OCI-LY7 (cell line): Measurements from ENCODE around the gene PLA2G4B. TPM values are rescaled to one million over a fixed set of nuclear protein-coding genes. Genes with fewer than 3 reads are reported as not detected.

Experiments used
- BruUV-seq: library from RNA; stranded (reverse); fragments of 400-500 nt; replicated peaks from 2 replicates; lab custom pipeline; 2021; lab: Mats Ljungman, UMichigan
- CTCF ChIA-PET: fragments of 300-600 bp; sonication (Branson Sonifier 250); formaldehyde crosslinking; loops from one replicate; lab custom pipeline; 2022; ENCODE audit warnings: antibody characterized with exemption; ENCODE audit not compliant: unreplicated experiment; lab: Charles Lee
- POLR2A ChIA-PET: fragments of 300-600 bp; sonication (Branson Sonifier 250); formaldehyde crosslinking; loops from one replicate; lab custom pipeline; 2022; ENCODE audit warnings: antibody characterized with exemption; lab: Charles Lee
- DNase-seq: peaks from one replicate; pipeline ENCODE4 v3.0.0-alpha.2; 2015; ENCODE audit warnings: low spot score
- H2AFZ ChIP-seq: fragments of 200-600 bp; sonication (generic), shearing (Covaris generic); 2 replicates; pipeline ENCODE4 v1.6.1; 2014; ENCODE audit warnings: mild to moderate bottlenecking, antibody characterized with exemption, low read length, moderate library complexity
- H3K27ac ChIP-seq: fragments of 200-600 bp; sonication (generic); 2 replicates; pipeline ENCODE4 v1.5.1; 2014; ENCODE audit warnings: mixed run types, low read depth, mild to moderate bottlenecking, moderate library complexity, low read length, inconsistent platforms; ENCODE audit not compliant: poor library complexity, severe bottlenecking
- H3K36me3 ChIP-seq: fragments of 200-600 bp; sonication (generic); 2 replicates; pipeline ENCODE4 v1.6.1; 2014; ENCODE audit warnings: mild to moderate bottlenecking, antibody characterized with exemption, low read length, moderate library complexity, mixed read lengths; ENCODE audit not compliant: insufficient read depth
- H3K4me1 ChIP-seq: fragments of 200-600 bp; sonication (generic); 2 replicates; pipeline ENCODE4 v1.5.1; 2014; ENCODE audit warnings: mild to moderate bottlenecking, low read length; ENCODE audit not compliant: insufficient read depth, poor library complexity, severe bottlenecking
- H3K4me2 ChIP-seq: fragments of 200-600 bp; sonication (generic); 2 replicates; pipeline ENCODE4 v1.6.1; 2014; ENCODE audit warnings: mild to moderate bottlenecking, low read length
- H3K4me3 ChIP-seq: fragments of 200-600 bp; sonication (generic); 2 replicates; pipeline ENCODE4 v1.5.1; 2014; ENCODE audit warnings: mild to moderate bottlenecking, low read depth, low read length; ENCODE audit not compliant: poor library complexity, severe bottlenecking
- H3K79me2 ChIP-seq: fragments of 200-600 bp; sonication (generic); 2 replicates; pipeline ENCODE4 v1.6.1; 2016; ENCODE audit warnings: low read depth, mild to moderate bottlenecking, low read length, moderate library complexity, mixed read lengths; ENCODE audit not compliant: insufficient read depth
- H3K9me2 ChIP-seq: fragments of 200-600 bp; sonication (generic); 2 replicates; pipeline ENCODE4 v1.6.1; 2016; ENCODE audit warnings: mild to moderate bottlenecking, low read length, mixed read lengths; ENCODE audit not compliant: insufficient read depth
- H3K9me3 ChIP-seq: fragments of 200-600 bp; sonication (generic); 2 replicates; pipeline ENCODE4 v1.6.1; 2014; ENCODE audit warnings: mild to moderate bottlenecking, mixed run types, low read length, mixed read lengths
- H4K20me1 ChIP-seq: fragments of 200-600 bp; sonication (generic); 2 replicates; pipeline ENCODE4 v1.6.1; 2014; ENCODE audit warnings: mild to moderate bottlenecking, antibody characterized with exemption, low read length, moderate library complexity, mixed read lengths; ENCODE audit not compliant: insufficient read depth
- CTCF ChIP-seq: fragments of 200-600 bp; sonication (generic); conservative IDR thresholded peaks from 2 replicates; pipeline ENCODE4 v1.5.1; 2014; ENCODE audit warnings: mild to moderate bottlenecking, antibody characterized with exemption, low read length, moderate library complexity, mixed read lengths
- EZH2phosphoT487 ChIP-seq: fragments of 200-600 bp; sonication (generic); IDR thresholded peaks from 2 replicates; pipeline ENCODE4 v1.6.1; 2018; ENCODE audit warnings: low read depth, borderline replicate concordance, mild to moderate bottlenecking, mixed run types, antibody characterized with exemption, low read length, moderate library complexity, mixed read lengths
- intact Hi-C: fragments of 100-400 bp; cut with micrococcal nuclease; formaldehyde crosslinking; loops from one replicate; pipeline ENCODE4 v1.10.0; 2022; ENCODE audit not compliant: unreplicated experiment
- total RNA-seq, 2 experiments: library from RNA; depleted of rRNA in 1 of 2; stranded (reverse); fragments of >200 nt in 1 of 2; shearing (Covaris generic) in 1 of 2; gene quantifications; 2 replicates each; pipeline ENCODE4 v1.2.3, GENCODE V29; 2014 to 2022

PLA2G4B gene
- total RNA-seq, 2 experiments from 2014 or later = 9.5 to 11.1 TPM

GRCh38 chr15:41852736-41853590 lies 14.3 kb downstream of the PLA2G4B start:
- intact Hi-C loops = no loop called here
- no peaks in the 10 kb centered on the region for H3K9me2 ChIP-seq
- no peaks in the 10 kb centered on the region for H3K36me3 ChIP-seq
- H3K79me2 ChIP-seq = no peaks in the 10 kb centered on the region
- BruUV-seq = no TSS peak
- no peak overlapping the region for H3K4me2 ChIP-seq
- no peaks in the 10 kb centered on the region for H3K9me3 ChIP-seq
- POLR2A ChIA-PET = interaction anchor here (0.6 kb wide), 2 partner anchors 131 to 667 kb away, joined by 3 to 7 read pairs; no protein-coding TSS in a partner anchor
- H3K4me3 ChIP-seq = no peak overlapping the region
- no peak overlapping the region for H2AFZ ChIP-seq
- no peak for DNase-seq
- CTCF ChIA-PET = no interaction called here
- TF ChIP-seq EZH2phosphoT487 = no peak
- TF ChIP-seq CTCF = no peak
- no peak overlapping the region for H3K27ac ChIP-seq
- no peaks in the 10 kb centered on the region for H3K4me1 ChIP-seq
- H4K20me1 ChIP-seq = no peaks in the 10 kb centered on the region

GRCh38 chr15:41853831-41854230 lies 15.2 kb downstream of the PLA2G4B start:
- Histone ChIP-seq H3K36me3 (no peaks in the 10 kb centered on the region), H2AFZ (no peak overlapping the region), H3K9me3 (no peaks in the 10 kb centered on the region), H4K20me1 (no peaks in the 10 kb centered on the region), H3K27ac (no peak overlapping the region), H3K4me2 (no peak overlapping the region), H3K79me2 (no peaks in the 10 kb centered on the region), H3K4me3 (no peak overlapping the region), H3K9me2 (no peaks in the 10 kb centered on the region), H3K4me1 (no peaks in the 10 kb centered on the region)
- TF ChIP-seq EZH2phosphoT487 (no peak), CTCF (no peak)
- intact Hi-C loops = no loop called here
- BruUV-seq = no TSS peak
- no peak for DNase-seq
- ChIA-PET POLR2A (interaction anchor here (0.6 kb wide), 1 partner anchor 132 kb away, joined by 7 read pairs; no protein-coding TSS in a partner anchor), CTCF (no interaction called here)

GRCh38 chr15:41854443-41854842 lies 15.8 kb downstream of the PLA2G4B start:
- no peak overlapping the region for H3K27ac ChIP-seq
- BruUV-seq = no TSS peak
- intact Hi-C loops = no loop called here
- H4K20me1 ChIP-seq = no peaks in the 10 kb centered on the region
- ChIA-PET POLR2A (no interaction called here), CTCF (no interaction called here)
- no peak overlapping the region for H3K4me3 ChIP-seq
- DNase-seq = no peak
- TF ChIP-seq CTCF (no peak), EZH2phosphoT487 (no peak)
- H3K4me1 ChIP-seq = no peaks in the 10 kb centered on the region
- H3K4me2 ChIP-seq = no peak overlapping the region
- H3K9me3 ChIP-seq = no peaks in the 10 kb centered on the region
- no peaks in the 10 kb centered on the region for H3K9me2 ChIP-seq
- no peak overlapping the region for H2AFZ ChIP-seq
- H3K79me2 ChIP-seq = no peaks in the 10 kb centered on the region
- H3K36me3 ChIP-seq = no peaks in the 10 kb centered on the region
